MCF 10A (cell line): ENCODE results near the gene AQP11. TPM values are rescaled to one million over a fixed set of nuclear protein-coding genes. Genes with fewer than 3 reads are reported as not detected.
"Not testable (repeated sequence)": the region's sequence is repeated elsewhere in the genome, so short reads cannot be mapped to it uniquely, and the experiment has no call there.

Source experiments
- BruUV-seq: library from RNA; stranded (reverse); fragments of 400-500 nt; replicated peaks from 2 replicates; lab custom pipeline; 2021; lab: Mats Ljungman, UMichigan
- CTCF ChIA-PET: fragments of 300-600 bp; sonication (Branson Sonifier 250); formaldehyde crosslinking; extraction: SDS; loops from one replicate; lab custom pipeline; 2021; ENCODE audit warnings: antibody characterized with exemption, inconsistent platforms; lab: Yijun Ruan, JAX
- POLR2A ChIA-PET: fragments of 300-600, 350-650 bp; sonication (Branson Sonifier 250); formaldehyde crosslinking; extraction: SDS; loops from one replicate; lab custom pipeline; 2020; ENCODE audit warnings: antibody characterized with exemption, inconsistent platforms; lab: Yijun Ruan, JAX
- DNase-seq: peaks from one replicate; pipeline ENCODE4 v3.0.0-alpha.2; 2018; ENCODE audit not compliant: unreplicated experiment
- H3K27ac Mint-ChIP-seq: one replicate; pipeline ENCODE4 v1.8.0; 2022; ENCODE audit warnings: mild to moderate bottlenecking, low read depth, mixed read lengths; ENCODE audit not compliant: unreplicated experiment
- H3K27me3 Mint-ChIP-seq: one replicate; pipeline ENCODE4 v1.8.0; 2022; ENCODE audit warnings: mixed read lengths; ENCODE audit not compliant: insufficient read depth, unreplicated experiment
- H3K36me3 Mint-ChIP-seq: one replicate; pipeline ENCODE4 v1.8.0; 2022; ENCODE audit warnings: mild to moderate bottlenecking, moderate library complexity, mixed read lengths; ENCODE audit not compliant: insufficient read depth, unreplicated experiment
- H3K4me1 Mint-ChIP-seq: one replicate; pipeline ENCODE4 v1.8.0; 2022; ENCODE audit warnings: mixed read lengths; ENCODE audit not compliant: insufficient read depth, unreplicated experiment
- H3K4me3 Mint-ChIP-seq: one replicate; pipeline ENCODE4 v1.8.0; 2022; ENCODE audit warnings: mild to moderate bottlenecking, moderate library complexity, mixed read lengths; ENCODE audit not compliant: unreplicated experiment
- H3K9me3 Mint-ChIP-seq: one replicate; pipeline ENCODE4 v1.8.0; 2022; ENCODE audit warnings: mixed read lengths; ENCODE audit not compliant: unreplicated experiment
- CTCF ChIP-seq: fragments of 200-600 bp; IDR thresholded peaks from one replicate; pipeline ENCODE4 v1.8.0; 2022; ENCODE audit warnings: antibody characterized with exemption, mild to moderate bottlenecking; ENCODE audit not compliant: unreplicated experiment
- intact Hi-C: fragments of 100-400 bp; cut with micrococcal nuclease; formaldehyde crosslinking; loops from 2 replicates; pipeline ENCODE4 v1.14.1; 2022
- total RNA-seq: library from RNA; stranded (reverse); gene quantifications from 2 replicates; pipeline ENCODE4 v1.2.3, GENCODE V29; 2022

AQP11 gene
- total RNA-seq, 1 experiment from 2014 or later = not detected

- Mint-ChIP-seq H3K4me3 (no peak overlapping the region), H3K27me3 (no peaks in the 10 kb centered on the region), H3K9me3 (no peaks in the 10 kb centered on the region), H3K27ac (no peak overlapping the region), H3K4me1 (no peaks in the 10 kb centered on the region), H3K36me3 (peaks cover 87% of the 10 kb centered on the region)
- intact Hi-C loops = loop anchor here (1.0 to 5.0 kb wide), 2 partner anchors 424 to 492 kb away; partner anchors contain the start of gene MYO7A
- TF ChIP-seq CTCF = peak; percentile 62
- ChIA-PET POLR2A (interaction anchor here (0.8 to 1.2 kb wide), 4 partner anchors 12 to 424 kb away, joined by 3 to 4 read pairs (median 3); no protein-coding TSS in a partner anchor), CTCF (interaction anchor here (0.6 to 5.7 kb wide), 21 partner anchors 8 to 529 kb away, joined by 3 to 37 read pairs (median 3); no protein-coding TSS in a partner anchor)
- DNase-seq = peak; percentile 58
- no TSS peak for BruUV-seq
Measured at GRCh38 chr11:77619576-77620198, 29.9 kb downstream of the AQP11 start.

GRCh38 chr11:77630157-77630710 lies 40.5 kb downstream of the AQP11 start:
- no TSS peak for BruUV-seq
- CTCF ChIA-PET = no interaction called here
- Mint-ChIP-seq H3K9me3 (no peaks in the 10 kb centered on the region), H3K27me3 (no peaks in the 10 kb centered on the region), H3K4me1 (peaks cover 10% of the 10 kb centered on the region), H3K36me3 (peaks cover 57% of the 10 kb centered on the region), H3K27ac (no peak overlapping the region), H3K4me3 (no peak overlapping the region)
- intact Hi-C loops = no loop called here
- POLR2A ChIA-PET = interaction anchor here (0.9 kb wide), 2 partner anchors 11 to 41 kb away, joined by 4 to 5 read pairs; no protein-coding TSS in a partner anchor
- TF ChIP-seq CTCF = no peak
- no peak for DNase-seq

GRCh38 chr11:77633926-77634325 lies 44.2 kb downstream of the AQP11 start:
- H3K27me3 Mint-ChIP-seq, H3K27ac Mint-ChIP-seq, H3K9me3 Mint-ChIP-seq, BruUV-seq, H3K4me3 Mint-ChIP-seq, intact Hi-C loops: not testable (repeated sequence)
- Mint-ChIP-seq H3K4me1 (peaks cover 22% of the 10 kb centered on the region), H3K36me3 (peaks cover 25% of the 10 kb centered on the region)
- ChIA-PET POLR2A (interaction anchor here (0.6 to 2.0 kb wide), 4 partner anchors 21 to 1611 kb away, joined by 3 to 6 read pairs (median 4); partner anchors contain the start of gene INTS4), CTCF (interaction anchor here (0.6 to 1.7 kb wide), 6 partner anchors 15 to 1315 kb away, joined by 3 to 5 read pairs (median 3); no protein-coding TSS in a partner anchor)
- DNase-seq = peak; percentile 42

- intact Hi-C loops = no loop called here
- BruUV-seq = TSS peak; percentile 69
- TF ChIP-seq CTCF = no peak
- Mint-ChIP-seq H3K9me3 (no peaks in the 10 kb centered on the region), H3K27ac (peak overlapping the region; percentile 95), H3K27me3 (no peaks in the 10 kb centered on the region), H3K4me3 (peak overlapping the region; percentile 83), H3K4me1 (peaks cover 17% of the 10 kb centered on the region), H3K36me3 (peaks cover 21% of the 10 kb centered on the region)
- DNase-seq = no peak
- POLR2A ChIA-PET = interaction anchor here (0.6 to 1.5 kb wide), 7 partner anchors 11 to 403 kb away, joined by 3 to 4 read pairs (median 3); no protein-coding TSS in a partner anchor
- CTCF ChIA-PET = interaction anchor here (0.6 kb wide), 2 partner anchors 352 to 590 kb away, joined by 5 read pairs; no protein-coding TSS in a partner anchor
Measured at GRCh38 chr11:77636731-77637344, 47.1 kb downstream of the AQP11 start.
